Measurements from ENCODE around the gene CEACAM19. TPM values are rescaled to one million over a fixed set of nuclear protein-coding genes. Genes with fewer than 3 reads are reported as not detected.
"Not testable (repeated sequence)": the region's sequence is repeated elsewhere in the genome, so short reads cannot be mapped to it uniquely, and the experiment has no call there.

The CEACAM19 gene, protein sequence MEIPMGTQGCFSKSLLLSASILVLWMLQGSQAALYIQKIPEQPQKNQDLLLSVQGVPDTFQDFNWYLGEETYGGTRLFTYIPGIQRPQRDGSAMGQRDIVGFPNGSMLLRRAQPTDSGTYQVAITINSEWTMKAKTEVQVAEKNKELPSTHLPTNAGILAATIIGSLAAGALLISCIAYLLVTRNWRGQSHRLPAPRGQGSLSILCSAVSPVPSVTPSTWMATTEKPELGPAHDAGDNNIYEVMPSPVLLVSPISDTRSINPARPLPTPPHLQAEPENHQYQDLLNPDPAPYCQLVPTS
- total RNA-seq = 2.0 TPM

DNA sequence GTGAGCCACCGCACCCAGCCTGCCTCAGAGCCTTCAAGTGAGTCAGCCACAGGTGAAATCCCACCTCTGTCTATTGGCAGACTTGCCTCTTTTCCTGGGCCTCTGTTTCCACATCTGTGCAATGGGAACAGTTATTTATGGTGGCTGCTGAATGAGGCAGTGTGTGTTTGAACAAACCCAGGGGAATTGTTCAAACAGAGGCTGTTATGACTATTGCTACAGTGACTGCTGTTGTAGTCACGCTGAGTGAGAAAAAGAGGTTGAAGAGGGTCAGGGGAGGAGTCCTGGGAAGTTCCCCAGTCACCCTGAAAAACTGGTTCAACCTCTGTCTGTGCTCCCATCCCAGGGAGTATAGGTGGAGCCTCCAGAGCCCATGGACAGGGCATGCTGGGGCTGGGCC is at the start of gene CEACAM19:
TSS of gene CEACAM19 (plus strand) at position 83 of the 400 bp plus-strand sequence. CDS start 450 bp downstream, outside the sequence.
- no peak for DNase-seq

DNA sequence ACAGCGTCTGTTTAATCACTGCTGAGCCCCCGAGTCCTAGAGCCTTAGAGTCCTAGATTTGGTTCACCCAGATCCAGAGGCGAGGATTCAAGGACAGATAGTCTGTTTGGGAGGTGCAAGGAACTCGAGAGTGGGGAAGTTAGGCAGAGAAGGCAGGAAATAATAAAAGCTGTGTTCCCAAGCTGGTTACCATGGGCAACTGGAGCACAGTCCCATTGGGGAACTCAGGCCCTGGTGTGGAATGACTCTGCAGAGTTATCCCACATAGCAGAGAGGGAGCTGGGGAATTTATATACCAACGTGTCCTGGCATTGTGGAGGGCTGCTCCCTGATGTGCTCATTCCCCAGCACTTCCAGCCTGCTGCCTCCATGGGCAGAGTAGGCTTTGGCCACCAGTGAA is 48.2 kb upstream of the CEACAM19 start:
- no peak for DNase-seq

DNA sequence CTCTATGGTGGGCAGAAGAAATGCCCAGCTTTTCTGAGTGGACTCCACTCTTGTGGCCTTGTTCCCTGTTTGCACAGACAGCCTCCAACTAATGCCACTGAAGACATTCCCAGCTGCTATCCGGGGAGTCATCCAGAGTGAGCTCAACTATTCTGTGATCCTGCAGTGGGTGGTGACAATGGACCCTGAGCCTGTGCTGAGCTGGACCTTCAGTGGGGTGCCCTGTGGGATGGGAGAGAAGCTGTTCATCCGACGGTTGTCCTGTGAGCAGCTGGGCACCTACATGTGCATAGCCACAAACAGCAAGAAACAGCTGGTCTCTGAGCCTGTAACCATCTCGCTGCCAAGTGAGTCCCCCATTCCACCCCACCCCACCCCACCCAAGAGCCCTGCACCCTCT is 47.7 kb upstream of the CEACAM19 start:
- no peak for DNase-seq

DNA sequence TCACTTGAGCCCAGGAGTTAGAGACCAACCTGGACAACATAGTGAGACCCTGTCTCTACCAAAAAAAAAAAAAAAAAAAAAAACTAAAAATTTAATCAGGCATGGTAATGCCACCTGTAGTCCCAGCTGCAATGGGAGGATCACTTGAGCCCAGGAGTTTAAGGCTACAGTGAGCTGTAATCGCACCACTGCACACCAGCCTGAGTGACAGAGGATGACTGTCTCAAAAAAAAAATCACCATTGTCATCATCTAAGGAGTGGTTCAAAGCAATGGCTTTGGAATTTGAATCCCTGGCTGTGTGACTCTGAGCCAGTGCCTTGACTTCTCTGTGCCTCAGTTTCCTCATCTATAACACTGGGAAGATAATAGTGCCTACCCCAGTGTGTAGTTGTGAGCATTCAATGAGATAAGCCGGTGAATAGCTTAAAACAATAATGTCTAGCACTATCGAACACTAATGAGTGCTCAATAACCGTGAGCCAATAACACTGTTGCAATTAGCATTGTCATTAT is 46.4 kb upstream of the CEACAM19 start:
- no peak for DNase-seq

DNA sequence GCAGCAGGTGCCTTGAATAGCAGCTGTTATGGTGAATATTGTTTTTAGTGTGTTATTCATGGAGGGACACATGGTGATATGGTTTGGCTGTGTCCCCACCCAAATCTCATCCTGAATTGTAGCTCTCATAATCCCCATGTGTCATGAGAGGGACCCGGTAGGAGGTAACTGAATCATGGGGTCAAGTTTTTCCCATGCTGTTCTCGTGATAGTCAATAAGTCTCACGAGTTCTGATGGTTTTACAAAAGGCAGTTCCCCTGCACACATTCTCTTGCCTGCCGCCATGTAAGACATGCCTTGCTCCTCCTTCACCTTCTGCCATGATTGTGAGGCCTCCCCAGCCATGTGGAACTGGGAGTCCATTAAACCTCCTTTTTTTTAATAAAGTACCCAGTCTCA is 45.6 kb upstream of the CEACAM19 start:
- DNase-seq = not testable (repeated sequence)

DNA sequence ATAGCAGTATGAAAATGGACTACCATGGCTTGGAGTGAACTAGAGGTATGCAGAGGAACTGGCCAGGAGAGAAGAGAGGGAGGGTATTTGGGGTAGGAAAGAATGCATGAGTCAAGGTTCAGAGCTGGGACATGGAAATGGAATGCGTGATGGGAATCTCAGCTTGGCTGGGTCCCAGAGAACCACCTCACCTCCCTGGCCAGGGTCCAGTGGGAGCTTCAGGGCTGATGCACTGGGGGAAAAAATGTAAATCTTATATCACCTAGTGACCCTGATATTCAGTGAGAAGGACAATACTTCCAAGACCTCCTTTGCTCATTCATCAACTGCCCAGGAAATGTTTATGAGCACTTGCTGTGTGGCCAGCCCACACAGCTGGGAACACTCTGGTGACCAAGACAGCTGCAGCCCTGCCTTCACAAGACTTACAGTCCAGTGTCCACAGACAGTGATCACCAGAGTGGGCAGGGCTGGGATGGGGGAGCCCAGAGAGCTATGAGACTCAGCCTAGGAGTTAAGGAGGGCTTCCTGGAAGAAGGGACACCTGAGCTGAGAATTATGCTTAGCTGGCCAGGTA is 45.1 kb upstream of the CEACAM19 start:
- no peak for DNase-seq

DNA sequence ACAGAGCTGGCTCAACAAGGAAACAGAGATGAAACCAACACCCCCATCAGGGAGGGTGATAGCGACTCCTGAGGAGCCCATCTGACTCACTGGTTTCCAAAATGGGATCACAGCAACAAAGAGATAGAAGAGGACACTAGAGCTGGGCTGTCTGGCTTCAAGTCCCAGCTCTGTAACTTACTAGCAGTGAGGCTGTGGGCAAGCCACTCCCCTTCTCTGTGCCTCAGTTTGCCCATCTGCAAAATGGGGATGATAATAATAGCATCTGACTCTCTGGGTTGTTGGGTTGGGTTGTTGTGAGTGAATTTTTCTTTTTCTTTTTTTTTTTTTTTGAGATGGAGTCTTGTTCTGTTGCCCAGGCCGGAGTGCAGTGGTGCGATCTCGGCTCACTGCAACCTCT is 43.7 kb upstream of the CEACAM19 start:
- no peak for DNase-seq

DNA sequence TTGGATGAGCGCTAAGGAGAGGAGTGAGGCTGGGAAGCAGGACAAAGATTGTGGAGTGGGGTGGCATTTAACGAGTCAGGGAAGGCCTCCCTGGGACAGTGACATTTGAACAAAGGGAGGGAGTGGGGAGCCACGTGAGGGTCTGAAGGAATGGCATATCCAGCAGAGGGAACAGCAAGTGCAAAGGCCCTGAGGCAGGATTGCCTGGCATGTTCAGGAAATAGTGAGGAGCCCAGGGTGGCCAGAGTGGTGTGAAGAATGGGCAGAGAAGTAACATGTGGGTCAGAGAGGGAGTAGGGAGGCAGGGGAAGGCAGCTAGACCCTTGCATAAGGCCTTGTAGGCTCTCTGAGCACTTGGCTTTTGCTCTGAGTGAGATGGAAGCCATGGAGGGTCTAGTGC is 42.5 kb upstream of the CEACAM19 start:
- no peak for DNase-seq

DNA sequence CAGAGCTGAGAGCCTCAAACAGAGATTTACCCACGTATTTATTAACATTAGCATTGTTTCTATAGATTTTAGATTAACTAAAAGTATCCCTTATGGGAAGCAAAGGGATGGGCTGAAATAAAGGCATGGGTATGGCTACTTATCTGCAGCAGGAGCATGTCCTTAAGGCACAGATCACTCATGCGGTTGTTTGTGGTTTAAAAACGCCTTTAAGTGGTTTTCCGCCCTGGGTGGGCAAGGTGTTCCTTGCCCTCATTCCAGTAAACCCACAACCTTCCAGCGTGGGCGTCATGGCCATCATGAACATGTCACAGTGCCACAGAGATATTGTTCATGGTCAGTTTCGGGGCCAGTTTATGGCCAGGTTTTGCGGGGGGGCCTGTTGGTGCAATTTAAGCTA is 39.7 kb upstream of the CEACAM19 start:
- not testable (repeated sequence) for DNase-seq

DNA sequence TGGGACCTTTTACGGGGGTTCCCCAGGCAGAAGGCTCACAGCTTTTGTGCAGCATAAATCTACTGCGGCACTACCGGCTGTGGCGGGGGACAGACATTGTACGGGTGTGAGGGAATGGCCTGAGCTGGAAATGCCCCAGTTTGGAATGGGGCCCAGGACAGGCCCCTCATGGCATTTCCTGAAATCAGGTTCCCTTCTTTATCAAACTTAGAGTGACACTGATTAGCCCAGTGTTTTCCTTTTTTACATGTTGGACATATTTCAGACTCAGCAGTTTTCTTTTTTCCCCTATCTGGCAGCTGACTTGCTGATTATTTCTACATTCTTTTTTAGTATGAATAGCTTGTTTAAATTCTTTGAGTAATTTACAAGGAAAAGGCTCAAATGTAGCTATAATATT is 37.2 kb upstream of the CEACAM19 start:
- not testable (repeated sequence) for DNase-seq

DNA sequence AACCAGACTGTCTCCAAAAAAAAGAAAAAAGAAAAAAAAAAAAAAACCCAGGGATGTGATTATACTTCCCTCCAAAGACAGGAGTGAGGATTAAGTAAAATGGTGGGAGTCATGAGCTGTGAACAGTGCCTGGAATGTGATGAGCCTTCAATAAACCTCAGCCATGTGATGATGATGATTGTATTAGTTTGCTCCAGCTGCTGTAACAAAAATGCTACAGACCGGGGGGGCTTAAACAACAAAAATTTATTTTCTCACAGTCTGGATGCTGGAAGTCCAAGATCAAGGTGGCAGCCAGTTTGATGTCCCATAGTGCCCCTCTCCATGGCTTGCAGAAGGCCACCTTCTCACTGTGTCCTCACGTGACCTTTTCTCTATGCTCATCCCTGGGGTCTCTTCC is 36.5 kb upstream of the CEACAM19 start:
- no peak for DNase-seq

DNA sequence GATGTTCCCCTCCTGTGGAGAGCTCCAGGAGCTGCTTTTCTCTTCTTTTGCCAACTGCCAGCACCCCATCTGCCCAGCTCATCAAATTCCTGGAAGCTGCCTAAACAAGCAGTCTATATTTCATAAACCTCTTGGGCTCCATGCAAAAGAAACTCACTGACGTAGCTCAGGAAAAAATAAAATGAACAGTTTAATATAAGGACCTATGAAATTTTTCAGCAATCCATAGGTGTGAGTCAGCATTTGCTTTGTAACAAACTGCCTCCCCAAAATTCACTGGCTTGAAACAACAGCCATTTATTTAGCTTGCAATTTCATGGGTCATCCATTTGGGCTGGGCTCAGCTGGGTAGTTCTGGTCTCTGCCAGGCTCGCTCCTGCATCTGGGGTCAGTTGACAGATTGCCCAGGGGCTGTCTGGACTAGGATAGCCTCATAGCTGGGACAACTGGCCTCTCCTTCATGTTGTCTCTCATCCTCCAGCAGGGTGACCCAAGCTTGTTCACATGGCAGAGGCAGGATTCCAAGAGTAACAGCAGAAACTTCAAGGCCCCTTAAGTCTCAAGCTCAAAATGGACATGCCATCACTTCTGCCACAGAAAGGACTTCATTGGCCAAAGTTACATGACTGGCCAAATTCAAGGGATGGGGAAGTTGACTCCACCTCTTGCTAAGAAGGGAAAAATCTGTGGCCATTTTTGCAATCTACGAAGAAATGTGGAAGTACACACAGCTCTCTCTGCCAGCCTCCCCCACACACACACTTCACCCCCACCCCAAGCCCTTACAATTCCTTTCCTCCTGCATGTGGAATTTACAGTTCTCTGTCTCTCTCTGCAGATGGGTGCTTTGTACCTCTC is 35.5 kb upstream of the CEACAM19 start:
- DNase-seq = no peak

DNA sequence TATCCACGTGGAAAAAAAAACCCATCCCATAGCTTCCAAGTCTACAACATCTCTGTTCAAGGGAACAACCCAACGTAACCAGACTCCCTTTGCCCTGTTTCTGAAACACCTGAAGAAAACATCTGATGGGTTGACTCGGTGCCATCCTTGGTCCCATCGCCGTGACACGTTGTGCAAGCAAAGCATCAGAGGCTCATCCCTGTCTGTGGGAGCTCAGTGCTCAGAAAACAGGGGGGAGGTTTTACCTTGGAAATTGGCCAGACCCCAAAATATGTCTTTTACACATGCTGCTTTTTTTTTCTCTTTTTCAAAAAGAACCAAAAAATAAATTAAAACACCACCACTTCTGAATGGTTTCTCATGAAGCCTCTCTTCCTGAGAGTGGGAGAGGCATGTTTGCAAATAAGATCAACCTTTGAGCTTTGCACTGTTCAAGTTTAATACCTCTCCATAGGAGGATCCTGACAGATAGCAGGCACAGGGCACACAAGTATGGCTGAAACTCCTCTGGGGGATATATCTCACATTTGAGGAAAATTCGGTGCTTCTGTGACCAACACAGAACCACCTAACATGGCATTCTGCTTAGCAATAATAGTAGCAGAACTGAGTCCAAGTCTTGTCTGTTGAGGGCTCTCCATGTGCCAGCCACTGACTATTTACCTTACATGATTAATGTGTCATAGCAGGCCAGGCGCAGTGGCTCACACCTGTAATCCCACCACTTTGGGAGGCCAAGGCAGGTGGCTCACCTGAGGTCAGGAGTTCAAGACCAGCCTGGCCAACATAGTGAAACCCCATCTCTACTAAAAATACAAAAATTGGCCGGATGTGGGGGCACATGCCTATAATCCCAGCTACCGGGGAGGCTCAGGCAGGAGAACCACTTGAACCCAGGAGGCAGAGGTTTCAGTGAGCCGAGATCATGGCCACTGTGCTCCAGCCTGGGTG is 34.6 kb upstream of the CEACAM19 start:
- DNase-seq = no peak

DNA sequence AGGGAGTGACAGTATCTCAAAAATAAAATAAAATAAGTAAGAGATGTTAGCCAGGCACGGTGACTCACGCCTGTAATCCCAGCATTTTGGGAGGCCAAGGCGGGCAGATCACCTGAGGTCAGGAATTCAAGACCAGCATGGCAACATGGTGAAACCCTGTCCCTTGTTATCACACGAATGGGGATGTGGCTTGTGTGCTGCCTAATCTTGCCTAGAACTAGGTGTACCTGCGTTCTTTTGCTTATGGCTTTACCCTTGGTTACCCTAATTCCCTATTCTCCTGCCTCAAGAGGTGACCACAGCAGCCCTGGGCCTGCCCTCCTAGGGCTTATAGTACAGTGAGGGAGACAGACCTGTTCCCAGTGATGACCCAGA is 33.9 kb upstream of the CEACAM19 start:
- DNase-seq = no peak

DNA sequence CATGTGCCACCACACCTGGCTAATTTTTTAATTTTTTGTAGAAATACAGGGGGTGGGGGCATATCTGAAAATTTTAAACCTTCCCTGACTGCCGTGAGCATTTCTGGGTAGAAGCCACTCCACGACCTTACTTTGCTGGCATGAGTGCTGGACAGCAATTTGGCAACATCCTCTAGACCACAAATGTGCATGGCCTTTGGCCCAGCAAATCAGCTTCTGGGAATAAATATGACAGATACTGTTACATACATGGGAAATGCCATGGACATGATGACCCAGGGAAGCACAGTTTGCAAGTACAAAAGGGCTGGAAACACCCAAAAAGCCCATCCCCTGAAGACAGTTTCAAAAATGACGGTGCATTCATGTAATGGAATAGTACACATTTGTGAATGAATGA is 30.8 kb upstream of the CEACAM19 start:
- DNase-seq = no peak

DNA sequence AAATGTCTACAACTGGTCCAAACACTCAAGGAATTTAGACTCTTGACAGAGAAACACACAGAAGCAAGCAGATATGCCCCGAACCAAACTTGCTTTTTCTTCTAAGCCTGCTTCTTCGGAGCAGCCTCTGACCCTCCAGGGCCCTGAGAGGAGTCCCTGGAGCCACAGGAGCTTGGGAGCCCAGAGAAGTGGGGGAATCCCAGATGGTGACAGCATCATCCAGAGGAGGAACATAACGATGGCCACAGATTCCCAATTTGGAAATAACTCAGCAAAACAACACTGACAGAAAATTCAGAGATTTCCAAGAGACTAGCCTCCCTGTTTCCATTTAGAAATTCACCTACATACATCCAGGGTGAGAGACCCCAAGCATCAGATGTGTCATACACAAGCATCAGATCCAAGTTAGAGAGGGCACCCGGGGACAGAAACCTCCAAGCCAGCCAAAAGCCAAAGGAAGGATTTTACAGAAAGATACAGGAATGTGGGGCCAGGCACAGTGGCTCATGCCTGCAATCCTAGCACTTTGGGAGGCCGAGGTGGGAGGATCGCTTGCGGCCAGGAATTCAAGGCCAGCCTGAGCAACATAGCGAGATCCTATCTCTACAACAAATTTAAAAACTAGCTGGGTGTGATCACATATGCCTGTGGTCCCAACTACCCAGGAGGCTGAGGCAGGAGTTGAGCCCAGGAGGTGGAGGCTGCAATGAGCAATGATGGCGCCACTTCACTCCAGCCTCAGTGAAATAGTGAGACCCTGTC is 29.6 kb upstream of the CEACAM19 start:
- no peak for DNase-seq

DNA sequence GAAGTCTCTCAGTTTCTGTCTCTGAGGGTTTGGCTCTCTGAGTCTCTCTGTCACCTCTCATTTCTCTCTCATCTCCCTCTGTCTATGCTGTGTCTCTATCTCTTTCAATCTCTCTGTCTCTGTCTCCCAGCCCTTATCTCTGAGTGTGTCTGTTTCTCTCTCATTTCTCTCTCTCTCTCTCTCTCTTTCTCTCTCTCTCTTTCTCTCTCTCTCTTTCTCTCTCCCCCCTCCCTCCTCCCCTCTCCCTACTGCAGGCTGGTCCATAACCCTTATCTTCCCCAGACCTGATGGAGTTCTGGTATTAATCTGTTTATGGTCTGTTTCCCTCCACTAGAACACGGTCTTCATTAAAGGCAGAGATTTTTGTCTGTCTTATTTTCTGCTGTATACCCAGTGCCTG is 28.9 kb upstream of the CEACAM19 start:
- DNase-seq = no peak

DNA sequence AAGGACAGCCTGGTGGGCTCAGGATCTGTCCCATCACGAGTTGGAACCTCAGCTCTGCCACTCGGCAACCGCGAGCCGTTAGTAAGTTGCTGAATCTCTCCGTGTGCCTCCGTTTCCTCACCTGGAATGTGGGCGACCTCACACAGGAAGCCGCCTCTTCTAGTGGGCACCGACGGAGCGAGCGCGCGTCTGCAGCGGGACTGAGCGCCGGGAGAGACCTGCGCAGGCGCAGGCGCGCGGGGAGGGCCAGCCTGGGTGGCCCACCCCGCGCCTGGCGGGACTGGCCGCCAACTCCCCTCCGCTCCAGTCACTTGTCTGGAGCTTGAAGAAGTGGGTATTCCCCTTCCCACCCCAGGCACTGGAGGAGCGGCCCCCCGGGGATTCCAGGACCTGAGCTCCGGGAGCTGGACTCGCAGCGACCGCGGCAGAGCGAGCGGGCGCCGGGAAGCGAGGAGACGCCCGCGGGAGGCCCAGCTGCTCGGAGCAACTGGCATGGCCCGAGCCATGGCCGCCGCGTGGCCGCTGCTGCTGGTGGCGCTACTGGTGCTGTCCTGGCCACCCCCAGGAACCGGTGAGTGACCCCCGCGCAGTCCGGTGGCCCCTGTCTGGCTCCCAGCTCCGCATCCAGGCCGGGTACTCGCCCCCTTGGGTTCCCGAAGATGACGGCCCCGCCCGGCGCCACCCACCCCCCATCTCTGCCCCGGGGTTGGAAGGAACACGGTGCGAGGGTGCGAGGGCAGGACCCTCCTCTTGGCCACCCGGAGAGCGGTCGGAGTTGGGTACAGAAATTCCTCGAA is 27.5 kb upstream of the CEACAM19 start, which contains the start of gene PVR:
TSS of gene PVR (plus strand) at position 306 of the 797 bp plus-strand sequence. CDS start at position 493, 187 bp downstream.
- peak; percentile 61 for DNase-seq

DNA sequence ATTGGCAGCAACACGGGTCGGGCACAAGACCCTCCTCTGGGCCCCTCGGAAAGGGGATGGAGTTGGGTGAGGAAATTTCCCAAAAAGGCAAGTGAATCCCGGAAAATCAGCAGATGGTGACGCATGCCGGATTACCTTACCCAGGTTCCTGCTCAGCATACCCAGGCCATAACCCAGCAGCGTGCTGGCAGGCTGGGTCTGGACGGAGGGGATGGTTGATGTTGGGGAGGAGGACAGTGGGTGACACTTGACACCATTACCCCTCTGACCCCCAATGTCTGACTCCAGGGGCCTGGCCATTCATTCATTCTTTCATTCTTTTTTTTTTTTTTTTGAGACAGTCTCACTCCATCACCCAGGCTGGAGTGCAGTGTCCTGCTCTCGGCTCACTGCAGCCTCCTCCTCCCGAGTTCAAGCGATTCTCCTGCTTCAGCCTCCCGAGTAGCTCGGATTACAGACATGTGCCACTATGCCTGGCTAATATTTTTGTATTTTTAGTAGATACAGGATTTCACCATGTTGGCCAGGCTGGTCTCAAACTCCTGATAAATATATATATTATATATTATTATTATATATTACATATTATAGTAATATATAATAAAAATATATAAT is 26.8 kb upstream of the CEACAM19 start:
- DNase-seq = no peak
